Endothelial cell of umbilical vein (primary cell): ENCODE data around the gene SH3GL1. TPM values are rescaled to one million over a fixed set of nuclear protein-coding genes. Genes with fewer than 3 reads are reported as not detected.

ENCODE experiments used
- BruUV-seq: library from RNA; stranded (reverse); fragments of 400-500 nt; replicated peaks from 2 replicates; lab custom pipeline; 2021; lab: Mats Ljungman, UMichigan
- CTCF ChIA-PET: fragments of 300-600, 350-600 bp; sonication (Branson Sonifier 250); formaldehyde crosslinking; loops from one replicate; lab custom pipeline; 2021; ENCODE audit warnings: antibody characterized with exemption, inconsistent platforms; lab: Charles Lee
- POLR2A ChIA-PET: fragments of 300-600, 350-600 bp; sonication (Branson Sonifier 250); formaldehyde crosslinking; loops from one replicate; lab custom pipeline; 2021; ENCODE audit warnings: antibody characterized with exemption, inconsistent platforms; lab: Charles Lee
- DNase-seq: peaks from one replicate; pipeline ENCODE4 v3.0.0-alpha.2; 2011; ENCODE audit warnings: low read depth, low spot score
- FAIRE-seq: peaks from 2 replicates; lab custom pipeline; 2011; peaks lifted over from hg19 to GRCh38; lab: Jason Lieb, UNC
- H2AFZ ChIP-seq: 2 replicates; pipeline ENCODE4 v1.6.0; 2012; ENCODE audit warnings: low read depth, low read length, control low read depth, inconsistent platforms
- H3K27ac ChIP-seq: 2 replicates; pipeline ENCODE4 v1.5.1; 2011; ENCODE audit warnings: low read depth, mild to moderate bottlenecking, control low read depth, low read length, moderate library complexity; ENCODE audit not compliant: insufficient read depth
- H3K27me3 ChIP-seq, 2 experiments: 2 replicates each; pipeline versions ENCODE4 v1.6.0 to v1.6.1; 2011; ENCODE audit warnings: low read length in 2 of 2, mixed read lengths in 1 of 2; ENCODE audit not compliant: control insufficient read depth in 2 of 2, insufficient read depth in 2 of 2
- H3K36me3 ChIP-seq, 2 experiments: 2 replicates in 1 of 2; 3 replicates in 1 of 2; pipeline ENCODE4 v1.5.1; 2011; ENCODE audit warnings: low read length in 2 of 2, mild to moderate bottlenecking in 1 of 2, moderate library complexity in 1 of 2; ENCODE audit not compliant: control insufficient read depth in 2 of 2, insufficient read depth in 2 of 2; ENCODE audit errors: extremely low read depth in 1 of 2
- H3K4me1 ChIP-seq: 3 replicates; pipeline ENCODE4 v1.5.1; 2011; ENCODE audit warnings: mild to moderate bottlenecking, low read length; ENCODE audit not compliant: control insufficient read depth, insufficient read depth; ENCODE audit errors: extremely low read depth
- H3K4me2 ChIP-seq: 2 replicates; pipeline ENCODE4 v1.6.1; 2011; ENCODE audit warnings: low read length, control low read depth, mixed read lengths; ENCODE audit not compliant: insufficient read depth
- H3K4me3 ChIP-seq, 3 experiments: fragments of 200-600 bp in 1 of 3; sonication (generic), shearing (Covaris generic) in 1 of 3; replicated peaks in 1 of 3; 2 replicates each; pipeline ENCODE4 v1.5.1; 2011 to 2016; ENCODE audit warnings: control low read depth in 3 of 3, low read length in 3 of 3, mild to moderate bottlenecking in 2 of 3, inconsistent platforms in 1 of 3, low read depth in 1 of 3, moderate library complexity in 1 of 3; ENCODE audit not compliant: insufficient read depth in 1 of 3
- H3K79me2 ChIP-seq: 2 replicates; pipeline ENCODE4 v1.6.0; 2012; ENCODE audit warnings: low read length, inconsistent platforms; ENCODE audit not compliant: control insufficient read depth, insufficient read depth
- H3K9ac ChIP-seq: replicated peaks from 2 replicates; pipeline ENCODE3; 2011; ENCODE audit warnings: low read length, control low read depth; ENCODE audit not compliant: insufficient read depth; ENCODE audit errors: extremely low read depth
- H3K9me1 ChIP-seq: replicated peaks from 3 replicates; pipeline ENCODE4 v1.6.0; 2011; ENCODE audit warnings: mild to moderate bottlenecking, low read length; ENCODE audit not compliant: control insufficient read depth, insufficient read depth; ENCODE audit errors: extremely low read depth
- H3K9me3 ChIP-seq: replicated peaks from 2 replicates; pipeline ENCODE4 v1.5.1; 2012; ENCODE audit warnings: low read length, inconsistent platforms; ENCODE audit not compliant: control insufficient read depth, insufficient read depth
- H4K20me1 ChIP-seq: replicated peaks from 2 replicates; pipeline ENCODE3; 2011; ENCODE audit warnings: mild to moderate bottlenecking, low read length; ENCODE audit not compliant: control insufficient read depth, insufficient read depth; ENCODE audit errors: extremely low read depth
- EZH2 ChIP-seq: IDR thresholded peaks from 2 replicates; pipeline ENCODE4 v1.6.1; 2012; ENCODE audit warnings: borderline replicate concordance, low read depth, mild to moderate bottlenecking, moderate library complexity, low read length, inconsistent platforms; ENCODE audit not compliant: severe bottlenecking
- FOS ChIP-seq: IDR thresholded peaks from 2 replicates; pipeline ENCODE4 v1.6.1; 2011; ENCODE audit warnings: mild to moderate bottlenecking, low read length, moderate library complexity, borderline replicate concordance; ENCODE audit not compliant: insufficient read depth
- GATA2 ChIP-seq: IDR thresholded peaks from 2 replicates; pipeline ENCODE4 v1.7.0; 2011; ENCODE audit warnings: low read depth, mild to moderate bottlenecking, moderate library complexity, mixed read lengths, low read length; ENCODE audit not compliant: insufficient read length, insufficient read depth
- JUN ChIP-seq: IDR thresholded peaks from 2 replicates; pipeline ENCODE4 v1.6.1; 2011; ENCODE audit warnings: borderline replicate concordance, low read depth; ENCODE audit not compliant: insufficient read length, insufficient read depth
- MAX ChIP-seq: IDR thresholded peaks from 2 replicates; pipeline ENCODE4 v1.6.1; 2011; ENCODE audit not compliant: insufficient read depth, insufficient read length
- MYC ChIP-seq: IDR thresholded peaks from one replicate; pipeline ENCODE4 v1.6.1; 2011; ENCODE audit warnings: mild to moderate bottlenecking, low read depth, low read length
- POLR2A ChIP-seq: IDR thresholded peaks from 2 replicates; pipeline ENCODE4 v1.6.1; 2012; ENCODE audit warnings: low read depth, mild to moderate bottlenecking, control low read depth, low read length
- POLR2AphosphoS5 ChIP-seq: IDR thresholded peaks from 2 replicates; pipeline ENCODE4 v1.6.1; 2012; ENCODE audit warnings: low read depth, mild to moderate bottlenecking, control low read depth, low read length, moderate library complexity; ENCODE audit not compliant: insufficient read depth
- dilution Hi-C: fragments of 300-500 bp; cut with MboI; formaldehyde crosslinking; loops from one replicate; pipeline ENCODE4 v1.15.0; 2019; ENCODE audit warnings: low sequenced_read_pairs; ENCODE audit not compliant: extremely low pct_ligation_motif_present
- intact Hi-C: fragments of 100-400 bp; cut with micrococcal nuclease; formaldehyde crosslinking; loops from one replicate; pipeline ENCODE4 v1.10.0; 2022
- polyA plus RNA-seq, 4 experiments: library from polyadenylated mRNA; depleted of rRNA in 3 of 4; stranded (reverse) in 3 of 4; unstranded in 1 of 4; fragments of >200 nt; gene quantifications; 2 replicates each; pipeline versions ENCODE4 v1.2.1 to v1.2.3, GENCODE V29; 2011 to 2012; ENCODE audit warnings: missing spikeins in 1 of 4
- total RNA-seq: library from RNA; stranded (reverse); gene quantifications from 2 replicates; pipeline ENCODE4 v1.2.3, GENCODE V29; 2021
- TF ChIP-seq, protein P1 (sequence below), 2 donors: IDR thresholded peaks; 1 replicate in 1 of 2; 2 replicates in 1 of 2; pipeline ENCODE4 v1.5.1; 2011; ENCODE audit warnings: low read length in 2 of 2, mild to moderate bottlenecking in 2 of 2, moderate library complexity in 2 of 2, control low read depth in 1 of 2, inconsistent platforms in 1 of 2, low read depth in 1 of 2; ENCODE audit not compliant: insufficient read depth in 1 of 2; ENCODE audit errors: extremely low read depth in 1 of 2

The SH3GL1 gene
- total and polyA plus RNA-seq, 2 donors (not counting 3 experiments of a cell fraction or from before 2014, with no cell fraction given): 143 to 145 TPM

GRCh38 chr19:4388337-4389063 is 11.8 kb downstream of the SH3GL1 start:
- DNase-seq (no peak), FAIRE-seq (no peak)
- H3K9ac ChIP-seq: no peak overlapping the region
- POLR2A ChIA-PET: interaction anchor here (1.0 kb wide), 1 partner anchor 83 kb away, joined by 3 read pairs; no protein-coding TSS in a partner anchor
- no peaks in the 10 kb centered on the region for H3K9me3 ChIP-seq
- CTCF ChIA-PET: interaction anchor here (0.9 to 7.9 kb wide), 6 partner anchors 10 to 36 kb away, joined by 3 to 105 read pairs (median 5); partner anchors contain the start of genes CHAF1A and SH3GL1
- H3K4me2 ChIP-seq: no peak overlapping the region
- peaks cover 3 to 18% of the 10 kb centered on the region in 2 experiments for H3K36me3 ChIP-seq
- no peak overlapping the region for H2AFZ ChIP-seq
- no TSS peak for BruUV-seq
- H3K27ac ChIP-seq: no peak overlapping the region
- TF ChIP-seq, protein P1, sequence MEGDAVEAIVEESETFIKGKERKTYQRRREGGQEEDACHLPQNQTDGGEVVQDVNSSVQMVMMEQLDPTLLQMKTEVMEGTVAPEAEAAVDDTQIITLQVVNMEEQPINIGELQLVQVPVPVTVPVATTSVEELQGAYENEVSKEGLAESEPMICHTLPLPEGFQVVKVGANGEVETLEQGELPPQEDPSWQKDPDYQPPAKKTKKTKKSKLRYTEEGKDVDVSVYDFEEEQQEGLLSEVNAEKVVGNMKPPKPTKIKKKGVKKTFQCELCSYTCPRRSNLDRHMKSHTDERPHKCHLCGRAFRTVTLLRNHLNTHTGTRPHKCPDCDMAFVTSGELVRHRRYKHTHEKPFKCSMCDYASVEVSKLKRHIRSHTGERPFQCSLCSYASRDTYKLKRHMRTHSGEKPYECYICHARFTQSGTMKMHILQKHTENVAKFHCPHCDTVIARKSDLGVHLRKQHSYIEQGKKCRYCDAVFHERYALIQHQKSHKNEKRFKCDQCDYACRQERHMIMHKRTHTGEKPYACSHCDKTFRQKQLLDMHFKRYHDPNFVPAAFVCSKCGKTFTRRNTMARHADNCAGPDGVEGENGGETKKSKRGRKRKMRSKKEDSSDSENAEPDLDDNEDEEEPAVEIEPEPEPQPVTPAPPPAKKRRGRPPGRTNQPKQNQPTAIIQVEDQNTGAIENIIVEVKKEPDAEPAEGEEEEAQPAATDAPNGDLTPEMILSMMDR (IDR thresholded peaks at IDR 0.05; ENCODE audit: extremely low read depth in 1 of 2, insufficient read depth in 1 of 2, low read depth in 1 of 2, low read length in 2 of 2): no peak
- TF ChIP-seq MYC (no peak), MAX (no peak), POLR2A (no peak), GATA2 (no peak), EZH2 (no peak), POLR2AphosphoS5 (no peak), FOS (no peak), JUN (no peak)
- dilution Hi-C loops (no loop called here), intact Hi-C loops (no loop called here)
- no peak overlapping the region for H3K4me3 ChIP-seq
- no peaks in the 10 kb centered on the region for H3K9me1 ChIP-seq
- peaks cover 56% of the 10 kb centered on the region for H3K4me1 ChIP-seq
- H3K27me3 ChIP-seq: no peaks in the 10 kb centered on the region
- no peaks in the 10 kb centered on the region for H4K20me1 ChIP-seq
- peaks cover 83% of the 10 kb centered on the region for H3K79me2 ChIP-seq
